K562 (cell line): ENCODE measurements around the gene DZIP1. TPM values are rescaled to one million over a fixed set of nuclear protein-coding genes. Genes with fewer than 3 reads are reported as not detected.

Experiments
- EWSR1 ChIP-seq: fragments of 450-650 bp; IDR thresholded peaks from 2 replicates; pipeline ENCODE4 v1.6.1; 2018; ENCODE audit warnings: borderline replicate concordance, mild to moderate bottlenecking, low read depth, moderate library complexity; ENCODE audit not compliant: partially characterized antibody
- FOXJ3 ChIP-seq: sonication (generic); formaldehyde crosslinking; IDR thresholded peaks from 2 replicates; pipeline ENCODE4 v1.4.0; 2020; ENCODE audit warnings: mild to moderate bottlenecking, missing genetic modification reagents
- GMEB1 ChIP-seq: fragments of 250-450 bp; sonication (Bioruptor Pico); IDR thresholded peaks from 2 replicates; pipeline ENCODE4 v1.4.0; 2020; ENCODE audit warnings: mild to moderate bottlenecking
- IRF2 ChIP-seq: sonication (generic); formaldehyde crosslinking; IDR thresholded peaks from 2 replicates; pipeline ENCODE4 v1.8.1; 2022; ENCODE audit warnings: mild to moderate bottlenecking, missing genetic modification reagents
- NFE2L1 ChIP-seq: fragments of 450-650 bp; IDR thresholded peaks from 2 replicates; pipeline ENCODE4 v1.6.1; 2016; ENCODE audit warnings: missing genetic modification characterization, low read depth, mild to moderate bottlenecking, missing compliant biosample characterization, moderate library complexity, borderline replicate concordance
- PHTF2 ChIP-seq: fragments of 250-450 bp; sonication (Bioruptor Pico); IDR thresholded peaks from 2 replicates; pipeline ENCODE4 v1.5.0; 2021; ENCODE audit warnings: mild to moderate bottlenecking
- POLR2B ChIP-seq: fragments of 450-650 bp; IDR thresholded peaks from 2 replicates; pipeline ENCODE4 v1.6.1; 2018; ENCODE audit warnings: low read depth; ENCODE audit not compliant: partially characterized antibody
- ZMIZ1 ChIP-seq, 2 experiments: fragments of 150-350 bp in 1 of 2; IDR thresholded peaks; 2 replicates each; pipeline ENCODE4 v1.6.1; 2012 to 2016; ENCODE audit warnings: low read depth in 2 of 2, low read length in 2 of 2, mild to moderate bottlenecking in 1 of 2, moderate library complexity in 1 of 2
- ZNF140 ChIP-seq: fragments of 250-450 bp; sonication (Bioruptor Pico); IDR thresholded peaks from 2 replicates; pipeline ENCODE4 v1.8.0; 2021; ENCODE audit warnings: moderate library complexity, mild to moderate bottlenecking, inconsistent platforms
- ZNF583 ChIP-seq: fragments of 250-450 bp; sonication (Bioruptor Pico); IDR thresholded peaks from 2 replicates; pipeline ENCODE4 v1.4.0; 2020
- ZSCAN32 ChIP-seq: fragments of 450-650 bp; formaldehyde crosslinking; IDR thresholded peaks from 2 replicates; pipeline ENCODE4 v1.4.0; 2020; ENCODE audit warnings: mild to moderate bottlenecking, moderate library complexity
- polyA plus RNA-seq, 8 experiments: library from polyadenylated mRNA; depleted of rRNA in 4 of 8; stranded (reverse) in 5 of 8; unstranded in 3 of 8; fragments of >200 nt; fragmentation: Nextera tagmentation in 2 of 8; fragmentation: Illumina TruSeq in 1 of 8; extraction: Ambion mirVana in 2 of 8; extraction: Trizol in 1 of 8; gene quantifications; 2 replicates each; pipeline versions ENCODE4 v1.2.1 to v1.2.3, GENCODE V29; 2011 to 2014; ENCODE audit warnings: inconsistent platforms in 1 of 8, missing spikeins in 1 of 8
- total RNA-seq, 7 experiments: library from RNA; depleted of rRNA in 6 of 7; stranded (reverse); fragments of >200 nt in 6 of 7; fragmentation: Illumina TruSeq in 2 of 7; extraction: Trizol in 2 of 7; gene quantifications; 2 replicates each; pipeline versions ENCODE4 v1.2.1 to v1.2.3, GENCODE V29; 2011 to 2021; ENCODE audit warnings: low replicate concordance in 1 of 7
- TF ChIP-seq, protein P1 (sequence below): fragments of 200-800 bp; sonication (Bioruptor generic); IDR thresholded peaks from 2 replicates; pipeline ENCODE4 v1.6.1; 2016; ENCODE audit warnings: missing genetic modification characterization, missing compliant biosample characterization
- TF ChIP-seq, protein P2 (sequence below): fragments of 450-650 bp; IDR thresholded peaks from 2 replicates; pipeline ENCODE4 v1.6.1; 2016; ENCODE audit warnings: missing biosample characterization, missing genetic modification characterization
- TF ChIP-seq, protein P3 (sequence below): sonication (generic); formaldehyde crosslinking; IDR thresholded peaks from 2 replicates; pipeline ENCODE4 v1.8.0; 2022; ENCODE audit warnings: missing genetic modification reagents, mild to moderate bottlenecking, moderate library complexity, borderline replicate concordance

DZIP1 gene
- total and polyA plus RNA-seq, 9 of the 15 experiments (the other 6 are each of a cell fraction or from before 2014, with no cell fraction given) = 0.07 TPM; not detected in 8

- TF ChIP-seq NFE2L1 (tag) = no peak
- no peak for TF ChIP-seq ZMIZ1 (IDR thresholded peaks at IDR 0.05; ENCODE audit: low read depth in 2 of 2, low read length in 2 of 2)
- no peak for TF ChIP-seq GMEB1 (CRISPR knock-in tag)
- no peak for TF ChIP-seq IRF2
- TF ChIP-seq ZNF140 (CRISPR knock-in tag) = no peak
- TF ChIP-seq ZSCAN32 (CRISPR knock-in tag) = no peak
- no peak for TF ChIP-seq EWSR1
- TF ChIP-seq, protein P1, sequence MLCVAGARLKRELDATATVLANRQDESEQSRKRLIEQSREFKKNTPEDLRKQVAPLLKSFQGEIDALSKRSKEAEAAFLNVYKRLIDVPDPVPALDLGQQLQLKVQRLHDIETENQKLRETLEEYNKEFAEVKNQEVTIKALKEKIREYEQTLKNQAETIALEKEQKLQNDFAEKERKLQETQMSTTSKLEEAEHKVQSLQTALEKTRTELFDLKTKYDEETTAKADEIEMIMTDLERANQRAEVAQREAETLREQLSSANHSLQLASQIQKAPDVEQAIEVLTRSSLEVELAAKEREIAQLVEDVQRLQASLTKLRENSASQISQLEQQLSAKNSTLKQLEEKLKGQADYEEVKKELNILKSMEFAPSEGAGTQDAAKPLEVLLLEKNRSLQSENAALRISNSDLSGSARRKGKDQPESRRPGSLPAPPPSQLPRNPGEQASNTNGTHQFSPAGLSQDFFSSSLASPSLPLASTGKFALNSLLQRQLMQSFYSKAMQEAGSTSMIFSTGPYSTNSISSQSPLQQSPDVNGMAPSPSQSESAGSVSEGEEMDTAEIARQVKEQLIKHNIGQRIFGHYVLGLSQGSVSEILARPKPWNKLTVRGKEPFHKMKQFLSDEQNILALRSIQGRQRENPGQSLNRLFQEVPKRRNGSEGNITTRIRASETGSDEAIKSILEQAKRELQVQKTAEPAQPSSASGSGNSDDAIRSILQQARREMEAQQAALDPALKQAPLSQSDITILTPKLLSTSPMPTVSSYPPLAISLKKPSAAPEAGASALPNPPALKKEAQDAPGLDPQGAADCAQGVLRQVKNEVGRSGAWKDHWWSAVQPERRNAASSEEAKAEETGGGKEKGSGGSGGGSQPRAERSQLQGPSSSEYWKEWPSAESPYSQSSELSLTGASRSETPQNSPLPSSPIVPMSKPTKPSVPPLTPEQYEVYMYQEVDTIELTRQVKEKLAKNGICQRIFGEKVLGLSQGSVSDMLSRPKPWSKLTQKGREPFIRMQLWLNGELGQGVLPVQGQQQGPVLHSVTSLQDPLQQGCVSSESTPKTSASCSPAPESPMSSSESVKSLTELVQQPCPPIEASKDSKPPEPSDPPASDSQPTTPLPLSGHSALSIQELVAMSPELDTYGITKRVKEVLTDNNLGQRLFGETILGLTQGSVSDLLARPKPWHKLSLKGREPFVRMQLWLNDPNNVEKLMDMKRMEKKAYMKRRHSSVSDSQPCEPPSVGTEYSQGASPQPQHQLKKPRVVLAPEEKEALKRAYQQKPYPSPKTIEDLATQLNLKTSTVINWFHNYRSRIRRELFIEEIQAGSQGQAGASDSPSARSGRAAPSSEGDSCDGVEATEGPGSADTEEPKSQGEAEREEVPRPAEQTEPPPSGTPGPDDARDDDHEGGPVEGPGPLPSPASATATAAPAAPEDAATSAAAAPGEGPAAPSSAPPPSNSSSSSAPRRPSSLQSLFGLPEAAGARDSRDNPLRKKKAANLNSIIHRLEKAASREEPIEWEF (CRISPR knock-in tag) = no peak
- no peak for TF ChIP-seq PHTF2 (CRISPR knock-in tag)
- TF ChIP-seq FOXJ3 = no peak
- TF ChIP-seq, protein P2, sequence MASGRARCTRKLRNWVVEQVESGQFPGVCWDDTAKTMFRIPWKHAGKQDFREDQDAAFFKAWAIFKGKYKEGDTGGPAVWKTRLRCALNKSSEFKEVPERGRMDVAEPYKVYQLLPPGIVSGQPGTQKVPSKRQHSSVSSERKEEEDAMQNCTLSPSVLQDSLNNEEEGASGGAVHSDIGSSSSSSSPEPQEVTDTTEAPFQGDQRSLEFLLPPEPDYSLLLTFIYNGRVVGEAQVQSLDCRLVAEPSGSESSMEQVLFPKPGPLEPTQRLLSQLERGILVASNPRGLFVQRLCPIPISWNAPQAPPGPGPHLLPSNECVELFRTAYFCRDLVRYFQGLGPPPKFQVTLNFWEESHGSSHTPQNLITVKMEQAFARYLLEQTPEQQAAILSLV (tag) = no peak
- TF ChIP-seq, protein P3, sequence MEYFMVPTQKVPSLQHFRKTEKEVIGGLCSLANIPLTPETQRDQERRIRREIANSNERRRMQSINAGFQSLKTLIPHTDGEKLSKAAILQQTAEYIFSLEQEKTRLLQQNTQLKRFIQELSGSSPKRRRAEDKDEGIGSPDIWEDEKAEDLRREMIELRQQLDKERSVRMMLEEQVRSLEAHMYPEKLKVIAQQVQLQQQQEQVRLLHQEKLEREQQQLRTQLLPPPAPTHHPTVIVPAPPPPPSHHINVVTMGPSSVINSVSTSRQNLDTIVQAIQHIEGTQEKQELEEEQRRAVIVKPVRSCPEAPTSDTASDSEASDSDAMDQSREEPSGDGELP (CRISPR knock-in tag) = peak; percentile 73; the same call in 1 of the 2 replicates
- peak; percentile 63 for TF ChIP-seq POLR2B
- TF ChIP-seq ZNF583 = no peak
Measured at GRCh38 chr13:95676762-95677563, 32.5 kb upstream of the DZIP1 start, which contains the start of gene DNAJC3 (continued).
